GM19328 (cell line): Measurements from ENCODE around the gene SMIM30.
A peak's percentile ranks its signal among the peaks of the same experiment; 100 is the strongest.

Experiments used
- ATAC-seq: cut with Tn5 transposase; IDR thresholded peaks from one replicate; pipeline ENCODE4 v1.9.1; 2021; ENCODE audit warnings: mild to moderate bottlenecking, moderate library complexity; ENCODE audit not compliant: unreplicated experiment

SMIM30 gene

GRCh38 chr7:113109718-113110117 lies 8.6 kb downstream of the SMIM30 start:
- no peak for ATAC-seq

- no peak for ATAC-seq
Observed at GRCh38 chr7:113100121-113100603, 18.2 kb downstream of the SMIM30 start.

- no peak for ATAC-seq
Observed at GRCh38 chr7:113099284-113099919, 19.0 kb downstream of the SMIM30 start.

GRCh38 chr7:113094517-113095249 lies 23.7 kb downstream of the SMIM30 start:
- ATAC-seq: no peak

- ATAC-seq: no peak
Observed at GRCh38 chr7:113093561-113093960, 24.8 kb downstream of the SMIM30 start.

GRCh38 chr7:113092762-113093161 lies 25.6 kb downstream of the SMIM30 start:
- ATAC-seq: no peak

GRCh38 chr7:113087071-113087998 lies 31.0 kb downstream of the SMIM30 start:
- no peak for ATAC-seq

GRCh38 chr7:113086431-113086888 lies 31.9 kb downstream of the SMIM30 start, which contains the start of gene GPR85:
GPR85 (minus strand) TSS chr7:113086827; CDS start chr7:113084721, 2,106 bp downstream.
- ATAC-seq: peak; percentile 80

- no peak for ATAC-seq
Observed at GRCh38 chr7:113085781-113086390, 32.5 kb downstream of the SMIM30 start.

- ATAC-seq: no peak
Observed at GRCh38 chr7:113084496-113085172, 33.7 kb downstream of the SMIM30 start.

- no peak for ATAC-seq
Observed at GRCh38 chr7:113083816-113084495, 34.4 kb downstream of the SMIM30 start.

GRCh38 chr7:113083132-113083815 lies 35.1 kb downstream of the SMIM30 start:
- no peak for ATAC-seq

GRCh38 chr7:113078331-113078730 lies 40.0 kb downstream of the SMIM30 start:
- ATAC-seq: no peak

GRCh38 chr7:113076703-113077102 lies 41.7 kb downstream of the SMIM30 start:
- ATAC-seq: no peak

- ATAC-seq: peak; percentile 51
Observed at GRCh38 chr7:113071465-113071864, 46.9 kb downstream of the SMIM30 start.
